K562 (cell line): ENCODE measurements around the gene TBP. TPM values are rescaled to one million over a fixed set of nuclear protein-coding genes. Genes with fewer than 3 reads are reported as not detected.

Experiments used
- CREB3L1 ChIP-seq: fragments of 450-650 bp; IDR thresholded peaks from 2 replicates; pipeline ENCODE4 v1.6.1; 2014; ENCODE audit warnings: low read depth, mild to moderate bottlenecking, moderate library complexity, borderline replicate concordance
- CTCFL ChIP-seq: IDR thresholded peaks from 2 replicates; pipeline ENCODE4 v1.6.1; 2011; ENCODE audit warnings: borderline replicate concordance, low read depth, mild to moderate bottlenecking, moderate library complexity, low read length; ENCODE audit not compliant: insufficient read depth, poor library complexity, severe bottlenecking
- FOXP1 ChIP-seq: sonication (generic); formaldehyde crosslinking; IDR thresholded peaks from 2 replicates; pipeline ENCODE4 v1.8.0; 2022; ENCODE audit warnings: mild to moderate bottlenecking, missing genetic modification reagents
- HDAC1 ChIP-seq, 2 experiments: fragments of 450-650 bp; IDR thresholded peaks; 2 replicates each; pipeline ENCODE4 v1.6.1; 2016 to 2017; ENCODE audit warnings: inconsistent platforms in 1 of 2, mild to moderate bottlenecking in 1 of 2, moderate library complexity in 1 of 2
- HMGXB4 ChIP-seq: sonication (generic); formaldehyde crosslinking; IDR thresholded peaks from 2 replicates; pipeline ENCODE4 v1.8.1; 2023; ENCODE audit warnings: mild to moderate bottlenecking, missing genetic modification reagents
- MEF2A ChIP-seq: IDR thresholded peaks from 2 replicates; pipeline ENCODE4 v1.6.1; 2011; ENCODE audit warnings: low read depth, mild to moderate bottlenecking, low read length, moderate library complexity; ENCODE audit not compliant: control insufficient read depth
- MITF ChIP-seq: IDR thresholded peaks from 2 replicates; pipeline ENCODE4 v1.6.1; 2014; ENCODE audit warnings: antibody characterized with exemption
- TEAD1 ChIP-seq, 2 experiments: fragments of 450-650 bp in 1 of 2; sonication (generic) in 1 of 2; formaldehyde crosslinking; IDR thresholded peaks; 2 replicates each; pipeline versions ENCODE4 v1.4.0 to v1.8.0; 2020 to 2022; ENCODE audit warnings: mild to moderate bottlenecking in 2 of 2, missing genetic modification reagents in 1 of 2
- ZBTB11 ChIP-seq, 3 experiments: fragments of 200-800 bp in 1 of 3; fragments of 250-450 bp in 1 of 3; fragments of 450-650 bp in 1 of 3; sonication (Bioruptor Pico) in 1 of 3; sonication (Bioruptor generic) in 1 of 3; formaldehyde crosslinking in 1 of 3; IDR thresholded peaks; 2 replicates each; pipeline versions ENCODE4 v1.6.1 to v1.8.0; 2016 to 2022; ENCODE audit warnings: mild to moderate bottlenecking in 2 of 3, missing genetic modification characterization in 2 of 3, missing compliant biosample characterization in 1 of 3, moderate library complexity in 1 of 3
- ZKSCAN8 ChIP-seq: fragments of 200-800 bp; sonication (Bioruptor generic); IDR thresholded peaks from 2 replicates; pipeline ENCODE4 v1.6.1; 2016; ENCODE audit warnings: missing genetic modification characterization, missing compliant biosample characterization
- ZNF395 ChIP-seq: fragments of 200-800 bp; sonication (Bioruptor generic); IDR thresholded peaks from 2 replicates; pipeline ENCODE4 v1.6.1; 2017; ENCODE audit warnings: missing genetic modification characterization, missing compliant biosample characterization
- polyA plus RNA-seq, 8 experiments: library from polyadenylated mRNA; depleted of rRNA in 4 of 8; stranded (reverse) in 5 of 8; unstranded in 3 of 8; fragments of >200 nt; fragmentation: Nextera tagmentation in 2 of 8; fragmentation: Illumina TruSeq in 1 of 8; extraction: Ambion mirVana in 2 of 8; extraction: Trizol in 1 of 8; gene quantifications; 2 replicates each; pipeline versions ENCODE4 v1.2.1 to v1.2.3, GENCODE V29; 2011 to 2014; ENCODE audit warnings: inconsistent platforms in 1 of 8, missing spikeins in 1 of 8
- total RNA-seq, 7 experiments: library from RNA; depleted of rRNA in 6 of 7; stranded (reverse); fragments of >200 nt in 6 of 7; fragmentation: Illumina TruSeq in 2 of 7; extraction: Trizol in 2 of 7; gene quantifications; 2 replicates each; pipeline versions ENCODE4 v1.2.1 to v1.2.3, GENCODE V29; 2011 to 2021; ENCODE audit warnings: low replicate concordance in 1 of 7

The TBP gene
- total and polyA plus RNA-seq, 9 of the 15 experiments (the other 6 are each of a cell fraction or from before 2014, with no cell fraction given) = 28.5 to 86.1 (median 39.5) TPM

- TF ChIP-seq HMGXB4 (CRISPR knock-in tag) (peak; percentile 89), CREB3L1 (peak; percentile 81), FOXP1 (CRISPR knock-in tag) (peak; percentile 86; the same call in 1 of the 2 replicates), MITF (peak; percentile 3; the same call in 1 of the 2 replicates), ZKSCAN8 (CRISPR knock-in tag) (no peak), ZBTB11 (CRISPR knock-in tag; IDR thresholded peaks at IDR 0.05) (peak; percentile 93 to 99 (median 96); a peak in 5 of 6 replicates), TEAD1 (CRISPR knock-in tag; IDR thresholded peaks at IDR 0.05) (peak in 1 of 2 experiments; percentile 19; a peak in 1 of 4 replicates), HDAC1 (IDR thresholded peaks at IDR 0.05) (peak in 1 of 2 experiments; percentile 84; a peak in 2 of 4 replicates), ZNF395 (CRISPR knock-in tag) (peak; percentile 92), CTCFL (peak; percentile 9), MEF2A (no peak)
Measured at GRCh38 chr6:170584181-170584953, 30.2 kb downstream of the TBP start, which contains the start of gene PDCD2 (continued).
